Ovary (tissue), 9 donors: ENCODE measurements around the gene RPS6KA3. TPM values are rescaled to one million over a fixed set of nuclear protein-coding genes. Genes with fewer than 3 reads are reported as not detected.

Source experiments
- DNase-seq, 5 donors: peaks; one replicate each; pipeline ENCODE4 v3.0.0-alpha.2; 2019 to 2020
- H3K27ac ChIP-seq, 2 donors: fragments of 200-600 bp; one replicate each; pipeline versions ENCODE4 v1.5.1 to v1.8.0; 2019 to 2022
- H3K27me3 ChIP-seq: fragments of 200-600 bp; one replicate; pipeline ENCODE4 v1.8.0; 2022
- H3K36me3 ChIP-seq: fragments of 200-600 bp; sonication (generic); one replicate; pipeline ENCODE4 v1.5.1; 2019
- H3K4me1 ChIP-seq: one replicate; pipeline ENCODE4 v1.8.1; 2013; ENCODE audit warnings: mild to moderate bottlenecking, moderate library complexity; ENCODE audit not compliant: insufficient read depth
- H3K4me3 ChIP-seq: fragments of 200-600 bp; sonication (generic); one replicate; pipeline ENCODE4 v1.5.1; 2017
- H3K9me3 ChIP-seq, 2 donors: fragments of 200-600 bp in 1 of 2; sonication (generic) in 1 of 2; one replicate each; pipeline versions ENCODE4 v1.5.1 to v1.8.1; 2013 to 2019; ENCODE audit warnings: mild to moderate bottlenecking in 1 of 2, moderate library complexity in 1 of 2
- CTCF ChIP-seq, 3 donors: fragments of 450-650 bp in 2 of 3; fragments of 200-600 bp in 1 of 3; IDR thresholded peaks; one replicate each; pipeline versions ENCODE4 v1.5.1 to v1.8.0; 2016 to 2022; ENCODE audit warnings: antibody characterized with exemption in 3 of 3, mild to moderate bottlenecking in 1 of 3
- EP300 ChIP-seq: sonication (generic); formaldehyde crosslinking; IDR thresholded peaks from one replicate; pipeline ENCODE4 v1.6.1; 2017; ENCODE audit warnings: antibody characterized with exemption
- POLR2A ChIP-seq: fragments of 450-650 bp; IDR thresholded peaks from one replicate; pipeline ENCODE4 v1.6.1; 2017; ENCODE audit warnings: antibody characterized with exemption, mild to moderate bottlenecking, moderate library complexity
- WGBS, 3 donors: extraction: QIAGEN DNeasy Blood & Tissue Kit in 1 of 3; methylation state at CpG; one replicate each; pipeline versions ENCODE4 v1.1.5 to v1.1.7; 2013 to 2017; 5-methylcytosine and 5-hydroxymethylcytosine counted together
- intact Hi-C, 4 donors: fragments of 100-400 bp; cut with DNase I; formaldehyde crosslinking; loops; one replicate each; pipeline versions ENCODE4 v1.11.0 to v1.15.1; 2022 to 2023
- polyA plus RNA-seq, 2 donors: library from polyadenylated mRNA; stranded (reverse); fragments of 200-250 nt in 1 of 2; fragments of 350-450 nt in 1 of 2; fragmentation: Illumina TruSeq in 1 of 2; extraction: RNeasy Lipid Tissue Mini Kit (QIAGEN cat#74804) in 1 of 2; gene quantifications; one replicate each; pipeline ENCODE4 v1.2.3, GENCODE V29; 2013 to 2014
- total RNA-seq, 7 donors: library from RNA; depleted of rRNA in 2 of 7; stranded (reverse); fragments of >200 nt in 2 of 7; fragmentation: NEBNext Ultra II Directional in 3 of 7; extraction: Animal tissue kit (Norgen Biotek cat#: 25700) in 3 of 7; gene quantifications; one replicate each; pipeline versions ENCODE4 v1.1.0 to v1.2.4, GENCODE V29; 2016 to 2023
- donor health status: DM: no; HTN: no; CAD: no; lungs with moderate emphysema.
- donor health status: DM: no; HTN: no; CAD: no.
- donor health status: Bipolar disorder and iron deficiency.
- donor health status: DM: yes; HTN: yes; CAD: no.
- donor health status: DM: no; HTN: no; CAD: no.
- donor health status: DM: yes; HTN: yes; CAD: no.

Gene RPS6KA3
- total and polyA plus RNA-seq, 9 donors, result 10.1 to 30.3 (median 26.6) TPM

GRCh38 chrX:20267931-20268701, 1.4 kb upstream of the RPS6KA3 start:
- peak overlapping the region; percentile 43 for H3K4me3 ChIP-seq
- no peaks in the 10 kb centered on the region for H3K36me3 ChIP-seq
- intact Hi-C loops, result loop anchor here in 1 of 4 donors (5.0 kb wide), 1 partner anchor 126 kb away; the partner anchor contains the start of gene EIF1AX
- no peaks in the 10 kb centered on the region for H3K9me3 ChIP-seq
- peak; percentile 51 to 71 (median 62) for DNase-seq
- TF ChIP-seq POLR2A (no peak), EP300 (no peak)
- H3K27ac ChIP-seq, result peak overlapping the region; percentile 58 to 75
- no peaks in the 10 kb centered on the region for H3K4me1 ChIP-seq
- H3K27me3 ChIP-seq, result no peaks in the 10 kb centered on the region
- WGBS, 3 donors, result 29 to 39% (median 38%) methylated on average over 49 to 54 of the region's 54 CpGs

GRCh38 chrX:20267607-20267930, 860 bp upstream of the RPS6KA3 start:
- Histone ChIP-seq H3K9me3 (no peaks in the 10 kb centered on the region), H3K4me1 (no peaks in the 10 kb centered on the region), H3K36me3 (no peaks in the 10 kb centered on the region), H3K4me3 (peak overlapping the region; percentile 43), H3K27me3 (no peaks in the 10 kb centered on the region), H3K27ac (peak overlapping the region; percentile 58 to 75)
- 21 to 35% (median 31%) methylated on average over 14 of the region's 14 CpGs for WGBS, 3 donors
- DNase-seq, result no peak
- intact Hi-C loops, result loop anchor here in 1 of 4 donors (5.0 kb wide), 1 partner anchor 125 kb away; the partner anchor contains the start of gene EIF1AX
- TF ChIP-seq POLR2A, result no peak
- no peak for TF ChIP-seq CTCF (IDR thresholded peaks at IDR 0.05)
- TF ChIP-seq EP300, result no peak

- WGBS, 3 donors, result 27 to 36% (median 34%) methylated on average over 61 to 75 of the region's 75 CpGs
- TF ChIP-seq CTCF (IDR thresholded peaks at IDR 0.05) (no peak), EP300 (no peak), POLR2A (no peak)
- Histone ChIP-seq H3K27ac (peak overlapping the region; percentile 53 to 75), H3K27me3 (no peaks in the 10 kb centered on the region), H3K4me3 (peak overlapping the region; percentile 43), H3K4me1 (no peaks in the 10 kb centered on the region), H3K36me3 (no peaks in the 10 kb centered on the region), H3K9me3 (no peaks in the 10 kb centered on the region)
- intact Hi-C loops, result loop anchor here in 1 of 4 donors (5.0 kb wide), 1 partner anchor 124 kb away; the partner anchor contains the start of gene EIF1AX
- peak; percentile 22 to 58 (median 42) for DNase-seq
These were observed 705 bp downstream of the RPS6KA3 start for GRCh38 chrX:20265726-20266681.

GRCh38 chrX:20265221-20265725, 1.4 kb downstream of the RPS6KA3 start:
- no peaks in the 10 kb centered on the region for H3K36me3 ChIP-seq
- peak overlapping the region in 1 of 2 donors; percentile 75 for H3K27ac ChIP-seq
- H3K4me1 ChIP-seq, result no peaks in the 10 kb centered on the region
- TF ChIP-seq POLR2A, result peak; percentile 46
- TF ChIP-seq CTCF (IDR thresholded peaks at IDR 0.05), result no peak
- intact Hi-C loops, result loop anchor here in 1 of 4 donors (5.0 kb wide), 1 partner anchor 123 kb away; the partner anchor contains the start of gene EIF1AX
- WGBS, 3 donors, result 23 to 36% (median 36%) methylated on average over 26 of the region's 26 CpGs
- no peaks in the 10 kb centered on the region for H3K9me3 ChIP-seq
- no peaks in the 10 kb centered on the region for H3K27me3 ChIP-seq
- peak overlapping the region; percentile 43 for H3K4me3 ChIP-seq
- peak; percentile 55 to 78 (median 69) for DNase-seq
